ENCODE results near the gene OSR1.

DNA sequence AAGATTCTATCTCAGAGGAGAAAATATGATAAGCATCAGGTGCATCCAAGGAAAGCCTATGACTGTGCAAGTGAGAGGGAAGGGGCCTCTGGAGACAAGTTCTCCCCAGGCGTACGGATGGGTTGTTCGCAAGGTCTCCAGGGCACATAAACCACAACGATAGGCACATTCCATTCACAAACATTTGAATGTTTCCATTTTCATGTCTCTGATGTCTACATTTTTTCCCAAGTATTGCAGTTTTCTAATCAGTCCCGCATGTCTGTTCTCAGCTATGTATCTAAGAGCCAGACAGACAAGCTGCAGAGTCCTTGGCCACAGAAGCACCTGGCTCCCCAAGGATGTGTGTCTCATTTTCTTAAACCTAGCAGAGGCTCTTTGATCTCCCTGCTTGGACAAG lies 28.0 kb downstream of the OSR1 start:
- TF ChIP-seq, protein P1, sequence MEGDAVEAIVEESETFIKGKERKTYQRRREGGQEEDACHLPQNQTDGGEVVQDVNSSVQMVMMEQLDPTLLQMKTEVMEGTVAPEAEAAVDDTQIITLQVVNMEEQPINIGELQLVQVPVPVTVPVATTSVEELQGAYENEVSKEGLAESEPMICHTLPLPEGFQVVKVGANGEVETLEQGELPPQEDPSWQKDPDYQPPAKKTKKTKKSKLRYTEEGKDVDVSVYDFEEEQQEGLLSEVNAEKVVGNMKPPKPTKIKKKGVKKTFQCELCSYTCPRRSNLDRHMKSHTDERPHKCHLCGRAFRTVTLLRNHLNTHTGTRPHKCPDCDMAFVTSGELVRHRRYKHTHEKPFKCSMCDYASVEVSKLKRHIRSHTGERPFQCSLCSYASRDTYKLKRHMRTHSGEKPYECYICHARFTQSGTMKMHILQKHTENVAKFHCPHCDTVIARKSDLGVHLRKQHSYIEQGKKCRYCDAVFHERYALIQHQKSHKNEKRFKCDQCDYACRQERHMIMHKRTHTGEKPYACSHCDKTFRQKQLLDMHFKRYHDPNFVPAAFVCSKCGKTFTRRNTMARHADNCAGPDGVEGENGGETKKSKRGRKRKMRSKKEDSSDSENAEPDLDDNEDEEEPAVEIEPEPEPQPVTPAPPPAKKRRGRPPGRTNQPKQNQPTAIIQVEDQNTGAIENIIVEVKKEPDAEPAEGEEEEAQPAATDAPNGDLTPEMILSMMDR (conservative IDR thresholded peaks at IDR 0.05): no peak
- TF ChIP-seq ZFX (IDR thresholded peaks at IDR 0.05): no peak

Data from C4-2B (cell line).